ENCODE data around the gene GALNT2.

- TF ChIP-seq POLR2A (IDR thresholded peaks at IDR 0.05; ENCODE audit: low read length) = no peak
- no peak for TF ChIP-seq GATA1 (IDR thresholded peaks at IDR 0.05; ENCODE audit: low read depth, low read length)
These were observed 79.7 kb downstream of the GALNT2 start for GRCh38 chr1:230146709-230147108.
